ENCODE data around the gene ANKRD33B. TPM values are rescaled to one million over a fixed set of nuclear protein-coding genes. Genes with fewer than 3 reads are reported as not detected.
A peak's percentile ranks its signal among the peaks of the same experiment; 100 is the strongest.

The ANKRD33B gene
- total and polyA plus RNA-seq, 9 of the 15 experiments (the other 6 are each of a cell fraction or from before 2014, with no cell fraction given): 0.10 to 1.7 (median 0.40) TPM

GRCh38 chr5:10607023-10607665, 43.3 kb downstream of the ANKRD33B start (continued):
- no peak for TF ChIP-seq RBM39 (optimal IDR thresholded peaks at IDR 0.05; ENCODE audit: low read depth, low read length)
- TF ChIP-seq DPF2 (IDR thresholded peaks at IDR 0.05): 0 out of 2 replicates have a peak, but pooled peaks have one; percentile 48
- no peak for TF ChIP-seq PCBP1 (IDR thresholded peaks at IDR 0.05; ENCODE audit: low read depth, low read length, poor library complexity, severe bottlenecking)
- no peak for TF ChIP-seq BRF1 (IDR thresholded peaks at IDR 0.05; ENCODE audit: borderline replicate concordance, extremely low read depth, insufficient read length)
- peak; percentile 98 for TF ChIP-seq MEF2D (tag; conservative IDR thresholded peaks at IDR 0.05; ENCODE audit: low read depth)
- 0 out of 6 replicates have a peak, but pooled peaks of 1 of the 3 experiments have one; percentile 37 for TF ChIP-seq ZBTB11 (CRISPR knock-in tag; IDR thresholded peaks at IDR 0.05)
- 0 out of 2 replicates have a peak, but pooled peaks have one; percentile 19 for TF ChIP-seq ZFPM2 (CRISPR knock-in tag; IDR thresholded peaks at IDR 0.05)
- no peak for TF ChIP-seq THRA (IDR thresholded peaks at IDR 0.05)
- no peak for TF ChIP-seq PPARD (CRISPR knock-in tag; IDR thresholded peaks at IDR 0.05)
- peak; percentile 87 for TF ChIP-seq MEIS2 (IDR thresholded peaks at IDR 0.05; ENCODE audit: partially characterized antibody)
- TF ChIP-seq SP1 (CRISPR knock-in tag; IDR thresholded peaks at IDR 0.05): peak; percentile 31; the same call in 1 of the 2 replicates
- 0 out of 2 replicates have a peak, but pooled peaks have one; percentile 19 for TF ChIP-seq SMARCE1 (IDR thresholded peaks at IDR 0.05)
- TF ChIP-seq MLLT1 (IDR thresholded peaks at IDR 0.05): 0 out of 4 replicates have a peak, but pooled peaks of 1 of the 2 experiments have one; percentile 14
- TF ChIP-seq TBL1XR1 (IDR thresholded peaks at IDR 0.05; ENCODE audit: low read length in 2 of 2): peak in 1 of 2 experiments; percentile 56; a peak in 2 of 4 replicates
- peak; percentile 31; the same call in 1 of the 2 replicates for TF ChIP-seq ZNF197 (CRISPR knock-in tag; IDR thresholded peaks at IDR 0.05; ENCODE audit: low read depth)
- peak; percentile 57; the same call in 1 of the 2 replicates for TF ChIP-seq MTA3 (IDR thresholded peaks at IDR 0.05; ENCODE audit: borderline replicate concordance)
- TF ChIP-seq PKNOX1 (IDR thresholded peaks at IDR 0.05): peak; percentile 60
- no peak for TF ChIP-seq MCM2 (IDR thresholded peaks at IDR 0.05; ENCODE audit: low read depth)
- 0 out of 2 replicates have a peak, but pooled peaks have one; percentile 10 for TF ChIP-seq PHF8 (IDR thresholded peaks at IDR 0.05; ENCODE audit: borderline replicate concordance, low read length)

Measured in K562 (cell line).